ENCODE results near the gene TNK2. TPM values are rescaled to one million over a fixed set of nuclear protein-coding genes. Genes with fewer than 3 reads are reported as not detected.

The TNK2 gene
- total and polyA plus RNA-seq, 2 of the 13 experiments (the other 11 are each of a cell fraction or from before 2014, with no cell fraction given), result 4.6 to 5.8 TPM

DNA sequence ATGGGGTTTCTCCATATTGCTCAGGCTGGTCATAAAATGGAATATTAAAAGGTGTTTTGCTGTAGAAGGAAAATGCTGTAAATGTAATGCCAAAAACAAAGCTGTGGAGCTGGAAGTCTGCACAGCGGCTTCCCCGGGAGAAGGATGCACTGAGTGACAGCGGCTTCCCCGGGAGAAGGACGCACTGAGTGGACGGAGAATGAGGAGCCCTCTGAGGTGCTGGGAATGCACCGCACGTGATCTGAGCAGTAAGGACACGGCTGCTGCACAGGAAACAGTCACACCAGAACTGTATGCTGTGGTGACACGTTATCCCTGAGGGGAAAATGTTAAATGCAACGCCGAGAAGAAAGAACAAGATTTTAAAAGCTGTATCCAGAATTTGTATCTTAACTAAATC lies 24.6 kb downstream of the TNK2 start:
- ChIA-PET POLR2A (no interaction called here), CTCF (ENCODE audit: low intra/inter-chr PET ratio, low total read pairs) (no interaction called here)
- no peak for TF ChIP-seq ZNF260 (CRISPR knock-in tag; IDR thresholded peaks at IDR 0.05; ENCODE audit: borderline replicate concordance, low read depth)
- no peak for TF ChIP-seq THAP11 (CRISPR knock-in tag; IDR thresholded peaks at IDR 0.05)
- peaks cover 5% of the 10 kb centered on the region for H3K4me1 ChIP-seq (ENCODE audit: insufficient read depth, low read length)
- DNase-seq (ENCODE audit: low spot score) (no peak), FAIRE-seq (no peak), ATAC-seq (no peak)
- H3K27me3 ChIP-seq (ENCODE audit: control insufficient read depth in 1 of 2, insufficient read depth in 2 of 2, low read length in 2 of 2), result no peaks in the 10 kb centered on the region
- H3K27ac ChIP-seq (ENCODE audit: extremely low read length, insufficient read depth, low read length), result no peak overlapping the region
- H3K9ac ChIP-seq (ENCODE audit: insufficient read depth, low read depth, low read length), result no peak overlapping the region
- 96% methylated on average over 12 of the region's 12 CpGs for WGBS (ENCODE audit: low lambda C conversion rate)
- H3K4me3 ChIP-seq (replicated peaks in 1 of 3; ENCODE audit: insufficient read depth in 1 of 3, low read depth in 2 of 3, low read length in 3 of 3), result no peak overlapping the region
- H3K36me3 ChIP-seq (replicated peaks in 1 of 2; ENCODE audit: control insufficient read depth in 1 of 2, insufficient read depth in 2 of 2, low read length in 2 of 2), result no peaks in the 10 kb centered on the region
- BruUV-seq (replicated peaks), result no TSS peak
- no peak overlapping the region for H2AFZ ChIP-seq (ENCODE audit: low read length)
- H3K79me2 ChIP-seq (ENCODE audit: insufficient read depth, low read length), result no peaks in the 10 kb centered on the region
- intact Hi-C loops (cut with micrococcal nuclease; ENCODE audit: unreplicated experiment), result no loop called here
- no peaks in the 10 kb centered on the region for H4K20me1 ChIP-seq (ENCODE audit: insufficient read depth, low read length)
- in situ Hi-C loops (cut with HindIII; ENCODE audit: extremely low pct_ligation_motif_present, low pct_unique_long_range_greater_than_20kb), result no loop called here
- H3K9me3 ChIP-seq (ENCODE audit: low read length), result no peaks in the 10 kb centered on the region
- no peak overlapping the region for H3K4me2 ChIP-seq (ENCODE audit: low read depth, low read length)

- Histone ChIP-seq H3K27ac (ENCODE audit: extremely low read length, insufficient read depth, low read length) (no peak overlapping the region), H3K36me3 (replicated peaks in 1 of 2; ENCODE audit: control insufficient read depth in 1 of 2, insufficient read depth in 2 of 2, low read length in 2 of 2) (no peaks in the 10 kb centered on the region), H3K4me3 (replicated peaks in 1 of 3; ENCODE audit: insufficient read depth in 1 of 3, low read depth in 2 of 3, low read length in 3 of 3) (no peak overlapping the region), H2AFZ (ENCODE audit: low read length) (no peak overlapping the region), H3K9ac (ENCODE audit: insufficient read depth, low read depth, low read length) (no peak overlapping the region), H4K20me1 (ENCODE audit: insufficient read depth, low read length) (no peaks in the 10 kb centered on the region), H3K79me2 (ENCODE audit: insufficient read depth, low read length) (no peaks in the 10 kb centered on the region), H3K9me3 (ENCODE audit: low read length) (no peaks in the 10 kb centered on the region), H3K4me1 (ENCODE audit: insufficient read depth, low read length) (no peaks in the 10 kb centered on the region), H3K27me3 (ENCODE audit: control insufficient read depth in 1 of 2, insufficient read depth in 2 of 2, low read length in 2 of 2) (no peaks in the 10 kb centered on the region), H3K4me2 (ENCODE audit: low read depth, low read length) (no peak overlapping the region)
- DNase-seq (ENCODE audit: low spot score) (no peak), ATAC-seq (no peak), FAIRE-seq (no peak)
- no TSS peak for BruUV-seq (replicated peaks)
- ChIA-PET CTCF (ENCODE audit: low intra/inter-chr PET ratio, low total read pairs) (no interaction called here), POLR2A (no interaction called here)
- intact Hi-C loops (cut with micrococcal nuclease; ENCODE audit: unreplicated experiment), result no loop called here
- in situ Hi-C loops (cut with HindIII; ENCODE audit: extremely low pct_ligation_motif_present, low pct_unique_long_range_greater_than_20kb), result no loop called here
- WGBS (ENCODE audit: low lambda C conversion rate), result 93% methylated on average over 21 of the region's 21 CpGs
- no peak for TF ChIP-seq ZNF784 (CRISPR knock-in tag; IDR thresholded peaks at IDR 0.05; ENCODE audit: borderline replicate concordance)
- TF ChIP-seq, protein P1, sequence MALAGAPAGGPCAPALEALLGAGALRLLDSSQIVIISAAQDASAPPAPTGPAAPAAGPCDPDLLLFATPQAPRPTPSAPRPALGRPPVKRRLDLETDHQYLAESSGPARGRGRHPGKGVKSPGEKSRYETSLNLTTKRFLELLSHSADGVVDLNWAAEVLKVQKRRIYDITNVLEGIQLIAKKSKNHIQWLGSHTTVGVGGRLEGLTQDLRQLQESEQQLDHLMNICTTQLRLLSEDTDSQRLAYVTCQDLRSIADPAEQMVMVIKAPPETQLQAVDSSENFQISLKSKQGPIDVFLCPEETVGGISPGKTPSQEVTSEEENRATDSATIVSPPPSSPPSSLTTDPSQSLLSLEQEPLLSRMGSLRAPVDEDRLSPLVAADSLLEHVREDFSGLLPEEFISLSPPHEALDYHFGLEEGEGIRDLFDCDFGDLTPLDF (CRISPR knock-in tag; IDR thresholded peaks at IDR 0.05), result no peak
Observed at GRCh38 chr3:195883160-195883559, 25.2 kb downstream of the TNK2 start.
